Measurements from ENCODE around the gene EEF1AKMT1.
"Not testable (repeated sequence)": the region's sequence is repeated elsewhere in the genome, so short reads cannot be mapped to it uniquely, and the experiment has no call there.

The EEF1AKMT1 gene

DNA sequence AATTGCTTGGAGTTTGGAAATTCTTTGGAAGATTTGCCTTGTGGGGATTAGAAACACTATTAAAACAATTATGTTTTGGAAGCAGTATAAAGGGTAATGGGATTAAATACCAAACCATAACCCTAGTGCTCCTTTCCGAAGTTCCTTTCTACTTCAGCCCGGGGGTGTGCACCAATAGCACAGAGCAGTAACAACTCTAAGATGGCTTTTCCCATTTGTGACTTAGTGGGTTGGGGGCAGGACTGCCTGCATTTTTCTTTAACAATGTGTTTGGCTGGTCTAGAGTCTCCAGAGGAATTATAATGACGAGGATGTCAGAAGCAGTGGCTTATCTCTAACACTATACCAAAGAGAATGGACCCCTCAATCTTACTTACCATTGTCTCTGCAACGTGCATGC lies 82.1 kb downstream of the EEF1AKMT1 start:
- Histone ChIP-seq H3K9ac (ENCODE audit: low read depth, low read length) (no peak overlapping the region), H3K4me1 (ENCODE audit: control insufficient read depth, insufficient read depth, low read length) (peaks cover 13% of the 10 kb centered on the region), H3K4me3 (ENCODE audit: low read depth, low read length) (no peak overlapping the region), H3K27ac (ENCODE audit: low read depth, low read length) (no peak overlapping the region), H3K27me3 (ENCODE audit: control insufficient read depth, insufficient read depth, low read length) (no peaks in the 10 kb centered on the region), H3K36me3 (ENCODE audit: control insufficient read depth, insufficient read depth, low read length) (no peaks in the 10 kb centered on the region), H3K9me3 (ENCODE audit: control insufficient read depth, insufficient read depth, low read length) (no peaks in the 10 kb centered on the region)

DNA sequence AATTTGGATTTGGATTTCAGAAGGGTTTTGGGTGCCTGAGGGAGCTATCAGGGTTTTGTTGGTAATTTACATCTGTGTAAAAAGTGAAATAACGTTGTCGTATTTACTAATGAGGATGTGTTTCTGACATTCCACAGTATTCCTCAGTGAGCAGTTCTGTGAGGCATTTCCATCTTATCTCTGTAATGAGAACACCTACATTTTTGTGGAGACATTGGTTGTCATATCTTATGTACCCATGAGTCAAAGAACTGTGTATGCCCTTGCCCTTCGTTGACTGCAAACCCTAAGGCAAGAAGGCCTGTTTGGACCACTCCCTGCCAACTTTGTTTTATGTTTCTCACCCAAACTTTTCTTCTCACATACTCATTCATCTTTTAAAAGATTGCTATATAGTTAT lies 84.5 kb downstream of the EEF1AKMT1 start:
- no peaks in the 10 kb centered on the region for H3K9me3 ChIP-seq (ENCODE audit: control insufficient read depth, insufficient read depth, low read length)
- no peaks in the 10 kb centered on the region for H3K36me3 ChIP-seq (ENCODE audit: control insufficient read depth, insufficient read depth, low read length)
- peaks cover 26% of the 10 kb centered on the region for H3K4me1 ChIP-seq (ENCODE audit: control insufficient read depth, insufficient read depth, low read length)
- no peak overlapping the region for H3K9ac ChIP-seq (ENCODE audit: low read depth, low read length)
- H3K27ac ChIP-seq (ENCODE audit: low read depth, low read length): no peak overlapping the region
- no peaks in the 10 kb centered on the region for H3K27me3 ChIP-seq (ENCODE audit: control insufficient read depth, insufficient read depth, low read length)
- no peak overlapping the region for H3K4me3 ChIP-seq (ENCODE audit: low read depth, low read length)

GRCh38 chr13:20686863-20687579 lies 86.7 kb downstream of the EEF1AKMT1 start:
- Histone ChIP-seq H3K4me1 (ENCODE audit: control insufficient read depth, insufficient read depth, low read length) (peaks cover 46% of the 10 kb centered on the region), H3K9ac (ENCODE audit: low read depth, low read length) (no peak overlapping the region), H3K4me3 (ENCODE audit: low read depth, low read length) (no peak overlapping the region), H3K27me3 (ENCODE audit: control insufficient read depth, insufficient read depth, low read length) (no peaks in the 10 kb centered on the region), H3K36me3 (ENCODE audit: control insufficient read depth, insufficient read depth, low read length) (no peaks in the 10 kb centered on the region), H3K27ac (ENCODE audit: low read depth, low read length) (no peak overlapping the region), H3K9me3 (ENCODE audit: control insufficient read depth, insufficient read depth, low read length) (no peaks in the 10 kb centered on the region)

DNA sequence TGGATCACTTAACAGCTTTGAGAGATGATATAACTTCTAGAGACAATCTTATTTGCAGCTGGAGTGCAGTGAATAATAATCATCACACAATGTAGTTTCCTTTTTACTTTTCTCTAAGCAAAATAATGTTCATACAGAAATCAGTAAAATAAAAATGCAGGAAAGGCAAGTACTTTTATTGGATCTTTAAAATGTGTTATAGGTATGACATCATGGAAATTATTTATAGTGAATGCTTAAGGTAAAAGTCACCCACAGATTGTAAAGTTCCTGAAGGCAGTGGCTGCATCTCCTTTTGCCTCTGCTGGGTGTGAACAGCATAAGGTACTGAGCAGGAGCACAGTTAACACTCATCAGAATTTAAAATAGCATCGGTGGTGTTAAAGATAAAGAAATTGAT lies 87.6 kb downstream of the EEF1AKMT1 start:
- peaks cover 47% of the 10 kb centered on the region for H3K4me1 ChIP-seq (ENCODE audit: control insufficient read depth, insufficient read depth, low read length)
- H3K36me3 ChIP-seq (ENCODE audit: control insufficient read depth, insufficient read depth, low read length): no peaks in the 10 kb centered on the region
- no peak overlapping the region for H3K9ac ChIP-seq (ENCODE audit: low read depth, low read length)
- H3K4me3 ChIP-seq (ENCODE audit: low read depth, low read length): no peak overlapping the region
- no peaks in the 10 kb centered on the region for H3K27me3 ChIP-seq (ENCODE audit: control insufficient read depth, insufficient read depth, low read length)
- no peaks in the 10 kb centered on the region for H3K9me3 ChIP-seq (ENCODE audit: control insufficient read depth, insufficient read depth, low read length)
- no peak overlapping the region for H3K27ac ChIP-seq (ENCODE audit: low read depth, low read length)

- Histone ChIP-seq H3K36me3 (ENCODE audit: control insufficient read depth, insufficient read depth, low read length) (no peaks in the 10 kb centered on the region), H3K4me1 (ENCODE audit: control insufficient read depth, insufficient read depth, low read length) (peaks cover 47% of the 10 kb centered on the region), H3K4me3 (ENCODE audit: low read depth, low read length) (no peak overlapping the region), H3K9ac (ENCODE audit: low read depth, low read length) (no peak overlapping the region), H3K27me3 (ENCODE audit: control insufficient read depth, insufficient read depth, low read length) (no peaks in the 10 kb centered on the region), H3K9me3 (ENCODE audit: control insufficient read depth, insufficient read depth, low read length) (no peaks in the 10 kb centered on the region), H3K27ac (ENCODE audit: low read depth, low read length) (no peak overlapping the region)
These were observed 88.7 kb downstream of the EEF1AKMT1 start for GRCh38 chr13:20685092-20685491.

- no peak overlapping the region for H3K9ac ChIP-seq (ENCODE audit: low read depth, low read length)
- H3K27me3 ChIP-seq (ENCODE audit: control insufficient read depth, insufficient read depth, low read length): no peaks in the 10 kb centered on the region
- H3K27ac ChIP-seq (ENCODE audit: low read depth, low read length): no peak overlapping the region
- H3K4me1 ChIP-seq (ENCODE audit: control insufficient read depth, insufficient read depth, low read length): peaks cover 47% of the 10 kb centered on the region
- no peaks in the 10 kb centered on the region for H3K36me3 ChIP-seq (ENCODE audit: control insufficient read depth, insufficient read depth, low read length)
- H3K4me3 ChIP-seq (ENCODE audit: low read depth, low read length): no peak overlapping the region
- H3K9me3 ChIP-seq (ENCODE audit: control insufficient read depth, insufficient read depth, low read length): no peaks in the 10 kb centered on the region
These were observed 89.2 kb downstream of the EEF1AKMT1 start for GRCh38 chr13:20684546-20684945.

DNA sequence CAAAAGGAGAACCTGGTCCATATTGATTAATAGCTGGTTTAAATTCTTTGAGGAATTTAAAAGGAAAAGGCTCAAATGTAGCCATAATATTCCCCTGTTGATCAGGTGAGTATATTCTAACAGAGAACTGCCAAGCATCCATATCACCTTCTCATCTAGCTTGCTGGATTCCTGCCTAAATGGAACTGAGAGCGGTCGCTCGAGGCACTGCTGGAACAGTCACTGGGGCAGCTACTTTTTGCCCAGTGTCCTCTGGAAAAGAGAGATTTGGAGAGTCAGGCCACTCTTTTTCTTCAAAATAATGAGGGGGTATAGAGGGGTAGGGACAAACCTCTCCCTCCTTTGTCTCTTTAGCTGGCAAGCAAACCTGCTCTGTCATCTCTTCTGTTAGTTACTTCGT lies 89.7 kb downstream of the EEF1AKMT1 start:
- no peaks in the 10 kb centered on the region for H3K9me3 ChIP-seq (ENCODE audit: control insufficient read depth, insufficient read depth, low read length)
- no peak overlapping the region for H3K9ac ChIP-seq (ENCODE audit: low read depth, low read length)
- H3K27ac ChIP-seq (ENCODE audit: low read depth, low read length): no peak overlapping the region
- H3K36me3 ChIP-seq (ENCODE audit: control insufficient read depth, insufficient read depth, low read length): no peaks in the 10 kb centered on the region
- no peaks in the 10 kb centered on the region for H3K27me3 ChIP-seq (ENCODE audit: control insufficient read depth, insufficient read depth, low read length)
- H3K4me3 ChIP-seq (ENCODE audit: low read depth, low read length): no peak overlapping the region
- peaks cover 47% of the 10 kb centered on the region for H3K4me1 ChIP-seq (ENCODE audit: control insufficient read depth, insufficient read depth, low read length)

DNA sequence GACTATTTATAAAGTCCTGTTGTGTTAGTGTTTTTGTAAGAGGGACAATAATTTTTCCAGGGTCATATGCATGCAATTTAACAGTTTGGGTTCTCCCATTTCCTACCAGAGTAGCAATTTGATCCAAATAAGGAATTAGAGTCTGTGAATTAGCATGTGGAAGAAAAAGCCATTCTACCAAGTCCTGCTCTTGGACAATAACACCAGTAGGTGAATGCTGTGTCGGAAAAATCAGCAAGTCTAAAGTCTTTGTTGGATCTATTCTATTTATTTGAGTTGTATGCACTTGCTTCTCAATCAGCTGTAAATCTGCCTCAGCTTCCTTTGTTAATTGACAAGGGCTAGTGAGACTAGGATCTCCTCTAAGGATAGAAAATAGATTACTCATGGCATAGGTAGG lies 91.7 kb downstream of the EEF1AKMT1 start:
- no peaks in the 10 kb centered on the region for H3K27me3 ChIP-seq (ENCODE audit: control insufficient read depth, insufficient read depth, low read length)
- no peak overlapping the region for H3K4me3 ChIP-seq (ENCODE audit: low read depth, low read length)
- H3K27ac ChIP-seq (ENCODE audit: low read depth, low read length): no peak overlapping the region
- no peaks in the 10 kb centered on the region for H3K9me3 ChIP-seq (ENCODE audit: control insufficient read depth, insufficient read depth, low read length)
- no peaks in the 10 kb centered on the region for H3K36me3 ChIP-seq (ENCODE audit: control insufficient read depth, insufficient read depth, low read length)
- H3K9ac ChIP-seq (ENCODE audit: low read depth, low read length): no peak overlapping the region
- peaks cover 42% of the 10 kb centered on the region for H3K4me1 ChIP-seq (ENCODE audit: control insufficient read depth, insufficient read depth, low read length)

DNA sequence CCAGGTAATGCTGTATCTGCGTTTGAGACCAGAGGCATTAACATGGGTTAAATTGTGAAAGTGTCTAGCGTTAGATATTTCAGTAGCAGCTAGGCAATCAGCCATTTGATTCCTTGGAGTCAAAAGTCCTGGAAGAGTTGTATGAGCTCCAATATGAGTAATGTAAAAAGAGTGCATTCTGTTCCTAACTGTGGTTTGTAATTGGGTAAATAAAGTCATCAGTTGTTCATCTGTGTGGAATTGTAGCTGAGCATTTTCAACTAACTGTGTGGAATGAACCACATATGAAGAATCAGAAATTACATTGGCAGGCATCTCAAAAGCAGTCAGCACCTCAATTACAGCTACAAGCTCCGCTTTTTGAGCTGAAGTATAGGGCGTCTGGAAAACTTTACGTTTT lies 92.3 kb downstream of the EEF1AKMT1 start:
- H3K27ac ChIP-seq (ENCODE audit: low read depth, low read length); H3K9me3 ChIP-seq (ENCODE audit: control insufficient read depth, insufficient read depth, low read length); H3K4me3 ChIP-seq (ENCODE audit: low read depth, low read length); H3K27me3 ChIP-seq (ENCODE audit: control insufficient read depth, insufficient read depth, low read length); H3K9ac ChIP-seq (ENCODE audit: low read depth, low read length); H3K36me3 ChIP-seq (ENCODE audit: control insufficient read depth, insufficient read depth, low read length): not testable (repeated sequence)
- H3K4me1 ChIP-seq (ENCODE audit: control insufficient read depth, insufficient read depth, low read length): peaks cover 37% of the 10 kb centered on the region

DNA sequence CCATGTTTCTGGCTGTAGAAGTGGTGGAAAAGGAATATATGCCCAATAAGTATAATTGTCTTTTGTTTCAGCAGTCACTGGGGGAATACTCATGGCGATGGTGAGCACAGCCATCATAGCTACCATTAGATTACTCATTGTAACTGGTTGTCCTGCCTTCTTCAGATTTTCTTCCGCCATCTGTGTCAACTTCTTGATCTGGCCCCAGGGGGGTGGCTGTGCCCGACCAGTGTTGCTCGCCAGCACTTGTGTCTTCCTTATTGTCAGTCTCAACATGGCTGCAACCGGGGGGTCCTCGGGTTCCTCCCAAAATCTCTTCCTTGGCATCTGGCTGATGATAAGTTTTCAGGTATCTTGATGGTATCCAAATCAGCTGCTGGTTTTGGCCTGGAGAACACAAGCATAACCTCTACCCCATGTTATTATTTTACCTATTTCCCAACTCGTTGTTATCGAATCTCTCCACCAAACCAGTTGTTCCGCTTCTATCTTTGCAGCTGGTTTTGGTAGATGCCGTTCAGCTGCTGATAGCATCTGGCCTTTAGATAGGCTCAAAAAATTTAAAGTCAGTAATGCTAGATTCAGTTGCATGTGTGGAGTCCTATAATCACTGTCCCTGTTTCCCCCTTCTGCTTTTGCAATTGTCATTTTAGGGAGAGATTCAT lies 93.2 kb downstream of the EEF1AKMT1 start:
- no peak overlapping the region for H3K27ac ChIP-seq (ENCODE audit: low read depth, low read length)
- no peaks in the 10 kb centered on the region for H3K9me3 ChIP-seq (ENCODE audit: control insufficient read depth, insufficient read depth, low read length)
- no peak overlapping the region for H3K9ac ChIP-seq (ENCODE audit: low read depth, low read length)
- H3K27me3 ChIP-seq (ENCODE audit: control insufficient read depth, insufficient read depth, low read length): no peaks in the 10 kb centered on the region
- H3K36me3 ChIP-seq (ENCODE audit: control insufficient read depth, insufficient read depth, low read length): no peaks in the 10 kb centered on the region
- peaks cover 37% of the 10 kb centered on the region for H3K4me1 ChIP-seq (ENCODE audit: control insufficient read depth, insufficient read depth, low read length)
- H3K4me3 ChIP-seq (ENCODE audit: low read depth, low read length): no peak overlapping the region

DNA sequence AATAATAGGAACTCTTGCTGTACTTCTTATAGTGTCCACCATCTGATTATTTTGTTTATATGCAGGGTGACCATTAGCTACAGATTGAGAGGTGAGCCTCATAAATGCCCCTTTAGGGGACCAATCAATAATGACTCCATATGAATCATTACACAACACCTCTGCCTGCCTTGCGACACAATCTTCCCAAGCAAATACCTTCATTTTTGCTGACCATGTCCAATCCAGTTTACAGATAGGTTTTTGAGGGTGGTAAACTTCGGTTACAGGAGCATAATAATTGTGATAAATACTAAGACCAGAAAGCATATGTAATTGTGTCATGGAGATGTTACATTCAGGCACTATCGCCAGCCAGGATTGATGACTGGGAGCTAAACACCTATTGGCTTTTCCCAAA lies 93.9 kb downstream of the EEF1AKMT1 start:
- Histone ChIP-seq H3K27me3 (ENCODE audit: control insufficient read depth, insufficient read depth, low read length) (no peaks in the 10 kb centered on the region), H3K27ac (ENCODE audit: low read depth, low read length) (no peak overlapping the region), H3K4me1 (ENCODE audit: control insufficient read depth, insufficient read depth, low read length) (peaks cover 31% of the 10 kb centered on the region), H3K4me3 (ENCODE audit: low read depth, low read length) (no peak overlapping the region), H3K9me3 (ENCODE audit: control insufficient read depth, insufficient read depth, low read length) (no peaks in the 10 kb centered on the region), H3K9ac (ENCODE audit: low read depth, low read length) (no peak overlapping the region), H3K36me3 (ENCODE audit: control insufficient read depth, insufficient read depth, low read length) (no peaks in the 10 kb centered on the region)

Measured in HUES48 (cell line).